Kidney (tissue), 14 donors: Measurements from ENCODE around the gene S100A12. TPM values are rescaled to one million over a fixed set of nuclear protein-coding genes. Genes with fewer than 3 reads are reported as not detected.

ENCODE experiments used
- DNase-seq, 5 donors: peaks; one replicate each; pipeline ENCODE4 v3.0.0-alpha.2; 2013 to 2020
- FAIRE-seq: peaks from 2 replicates; lab custom pipeline; 2012; peaks lifted over from hg19 to GRCh38; lab: Jason Lieb, UNC
- H3K27ac ChIP-seq, 2 donors: one replicate each; pipeline ENCODE4 v1.7.0; 2013; ENCODE audit warnings: low read depth in 2 of 2, low read length in 2 of 2, inconsistent platforms in 1 of 2
- H3K27me3 ChIP-seq: one replicate; pipeline ENCODE4 v1.7.1; 2013; ENCODE audit warnings: low read length, inconsistent platforms; ENCODE audit not compliant: control insufficient read depth, insufficient read depth
- H3K36me3 ChIP-seq, 3 donors: one replicate each; pipeline versions ENCODE4 v1.7.0 to v1.7.1; 2013; ENCODE audit warnings: low read length in 3 of 3, control low read depth in 1 of 3, inconsistent platforms in 1 of 3; ENCODE audit not compliant: insufficient read depth in 3 of 3, control insufficient read depth in 2 of 3
- H3K4me1 ChIP-seq, 3 donors: one replicate each; pipeline versions ENCODE4 v1.7.0 to v1.7.1; 2013; ENCODE audit warnings: low read length in 3 of 3, inconsistent platforms in 1 of 3, low read depth in 1 of 3; ENCODE audit not compliant: control insufficient read depth in 2 of 3, insufficient read depth in 2 of 3
- H3K4me3 ChIP-seq, 3 donors: one replicate each; pipeline versions ENCODE4 v1.7.0 to v1.8.1; 2013; ENCODE audit warnings: low read length in 3 of 3, control low read depth in 1 of 3, inconsistent platforms in 1 of 3
- H3K9ac ChIP-seq, 3 donors: one replicate each; pipeline versions ENCODE4 v1.7.0 to v1.7.1; 2013; ENCODE audit warnings: low read length in 3 of 3, control low read depth in 1 of 3, inconsistent platforms in 1 of 3
- H3K9me3 ChIP-seq, 3 donors: one replicate each; pipeline versions ENCODE4 v1.7.0 to v1.7.1; 2013; ENCODE audit warnings: low read length in 3 of 3, control low read depth in 1 of 3, inconsistent platforms in 1 of 3; ENCODE audit not compliant: control insufficient read depth in 2 of 3, insufficient read depth in 1 of 3
- intact Hi-C: fragments of 100-400 bp; cut with DNase I; formaldehyde crosslinking; loops from one replicate; pipeline ENCODE4 v1.11.1; 2022
- polyA plus RNA-seq: library from polyadenylated mRNA; stranded (reverse); fragments of 350-450 nt; fragmentation: Illumina TruSeq; extraction: RNeasy Lipid Tissue Mini Kit (QIAGEN cat#74804); gene quantifications from one replicate; pipeline ENCODE4 v1.2.3, GENCODE V29; 2014; ENCODE audit warnings: low read depth, low replicate concordance; ENCODE audit not compliant: insufficient read depth
- total RNA-seq: library from RNA; stranded (reverse); fragmentation: NEBNext Ultra II Directional; extraction: Animal tissue kit (Norgen Biotek cat#: 25700); gene quantifications from one replicate; pipeline ENCODE4 v1.2.1, GENCODE V29; 2021
- TF ChIP-seq, protein P1 (sequence below): IDR thresholded peaks from 3 replicates; pipeline ENCODE4 v1.5.1; 2012; ENCODE audit warnings: mild to moderate bottlenecking, moderate library complexity, borderline replicate concordance; ENCODE audit not compliant: insufficient read depth; ENCODE audit errors: extremely low read depth
- donor health status: control.
- donor health status: control.
- donor health status: control.
- donor health status: control.
- donor health status: control.
- donor health status: DM: yes; HTN: yes; CAD: no.
- donor health status: Normal renal cell carcinoma (clear cell type).

S100A12 gene
- total and polyA plus RNA-seq, 2 donors from 2014 or later, result 1.3 to 2.7 TPM

DNA sequence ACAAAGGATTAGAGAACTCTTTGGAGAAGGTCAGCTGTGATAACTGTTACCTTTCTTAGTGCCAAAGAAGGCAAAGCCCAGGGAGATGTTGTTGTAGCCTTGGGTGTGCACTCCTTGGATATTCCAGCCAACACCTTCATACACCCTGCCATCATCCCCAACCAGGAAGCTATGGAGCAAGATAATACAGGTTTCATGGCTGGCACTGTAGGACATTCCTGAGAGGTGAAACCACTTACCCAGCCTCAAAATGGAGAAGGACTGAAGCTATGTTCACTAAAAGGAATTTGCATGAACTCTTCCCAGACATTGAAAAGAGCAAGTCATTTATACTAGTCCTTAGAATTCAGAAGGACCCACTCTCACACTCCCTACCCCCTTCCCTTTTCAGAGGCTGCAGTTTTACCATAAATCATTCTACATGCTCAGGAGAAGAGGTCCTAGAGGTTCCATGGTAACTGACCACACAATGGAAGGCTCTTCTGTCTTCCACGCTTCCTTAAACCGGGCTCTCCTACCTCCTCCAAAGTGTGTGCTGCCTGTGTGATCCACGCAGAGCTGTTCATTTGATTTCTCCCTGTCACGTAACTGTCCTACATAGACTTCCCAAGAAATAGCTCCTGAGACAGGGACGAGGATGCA lies 32.3 kb downstream of the S100A12 start:
- DNase-seq, result no peak
- no peak overlapping the region for H3K27ac ChIP-seq

DNA sequence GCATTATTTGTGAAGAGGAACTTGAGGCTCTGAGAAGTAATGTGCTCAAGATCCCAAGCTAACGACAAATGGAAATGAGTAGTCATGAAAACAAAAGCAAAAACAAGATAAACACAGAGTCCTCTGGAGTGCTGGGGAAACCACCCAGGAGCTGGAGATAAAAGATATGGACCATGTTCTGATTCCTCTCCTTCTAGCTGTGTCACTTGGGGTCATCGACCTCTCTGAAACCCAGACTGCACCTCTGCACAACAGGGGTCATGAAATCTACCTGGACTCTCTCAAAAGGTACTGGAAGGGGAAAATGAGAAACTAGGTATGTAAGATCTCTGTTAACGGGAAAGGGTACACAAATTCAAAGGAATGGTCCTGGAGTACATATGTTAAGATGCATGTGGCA lies 33.2 kb downstream of the S100A12 start:
- intact Hi-C loops, result no loop called here
- Histone ChIP-seq H3K9ac (no peak overlapping the region), H3K36me3 (no peaks in the 10 kb centered on the region), H3K27ac (no peak overlapping the region), H3K27me3 (no peaks in the 10 kb centered on the region), H3K4me1 (no peaks in the 10 kb centered on the region), H3K4me3 (no peak overlapping the region), H3K9me3 (no peaks in the 10 kb centered on the region)
- no peak for DNase-seq
- no peak for FAIRE-seq
- TF ChIP-seq, protein P1, sequence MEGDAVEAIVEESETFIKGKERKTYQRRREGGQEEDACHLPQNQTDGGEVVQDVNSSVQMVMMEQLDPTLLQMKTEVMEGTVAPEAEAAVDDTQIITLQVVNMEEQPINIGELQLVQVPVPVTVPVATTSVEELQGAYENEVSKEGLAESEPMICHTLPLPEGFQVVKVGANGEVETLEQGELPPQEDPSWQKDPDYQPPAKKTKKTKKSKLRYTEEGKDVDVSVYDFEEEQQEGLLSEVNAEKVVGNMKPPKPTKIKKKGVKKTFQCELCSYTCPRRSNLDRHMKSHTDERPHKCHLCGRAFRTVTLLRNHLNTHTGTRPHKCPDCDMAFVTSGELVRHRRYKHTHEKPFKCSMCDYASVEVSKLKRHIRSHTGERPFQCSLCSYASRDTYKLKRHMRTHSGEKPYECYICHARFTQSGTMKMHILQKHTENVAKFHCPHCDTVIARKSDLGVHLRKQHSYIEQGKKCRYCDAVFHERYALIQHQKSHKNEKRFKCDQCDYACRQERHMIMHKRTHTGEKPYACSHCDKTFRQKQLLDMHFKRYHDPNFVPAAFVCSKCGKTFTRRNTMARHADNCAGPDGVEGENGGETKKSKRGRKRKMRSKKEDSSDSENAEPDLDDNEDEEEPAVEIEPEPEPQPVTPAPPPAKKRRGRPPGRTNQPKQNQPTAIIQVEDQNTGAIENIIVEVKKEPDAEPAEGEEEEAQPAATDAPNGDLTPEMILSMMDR, result no peak

More for the DNA sequence above, 32.3 kb downstream of the S100A12 start:
- TF ChIP-seq, protein P1, result no peak
- Histone ChIP-seq H3K9ac (no peak overlapping the region), H3K4me1 (no peaks in the 10 kb centered on the region), H3K27me3 (no peaks in the 10 kb centered on the region), H3K9me3 (no peaks in the 10 kb centered on the region), H3K4me3 (no peak overlapping the region), H3K36me3 (no peaks in the 10 kb centered on the region)
- no peak for FAIRE-seq
- intact Hi-C loops, result no loop called here

DNA sequence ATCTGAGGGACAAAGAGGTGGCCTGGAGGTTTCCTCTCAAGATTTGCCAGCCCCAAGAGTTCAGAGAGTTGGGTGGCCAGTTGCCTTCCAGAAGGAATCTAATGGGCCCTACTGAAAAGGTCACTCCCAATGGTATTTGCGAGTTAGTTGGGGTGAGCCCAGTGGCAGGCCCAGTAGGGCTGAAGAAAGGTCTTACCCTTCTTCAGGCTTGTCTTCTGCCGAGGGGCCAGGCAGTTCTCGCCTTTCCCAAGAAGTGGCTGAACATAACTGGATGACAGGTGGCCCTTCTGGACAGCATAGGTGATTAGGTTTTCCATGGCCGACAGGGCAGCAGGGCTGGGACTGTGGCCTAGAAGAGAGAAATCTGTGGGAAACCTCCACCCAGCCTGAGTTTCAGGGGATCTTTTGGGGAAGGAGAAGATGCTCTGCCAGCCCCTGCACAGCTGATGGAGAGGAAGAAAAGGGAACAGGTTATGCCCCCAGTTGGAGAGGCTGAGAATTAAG lies 33.9 kb downstream of the S100A12 start:
- Histone ChIP-seq H3K9ac (no peak overlapping the region), H3K36me3 (no peaks in the 10 kb centered on the region), H3K27me3 (no peaks in the 10 kb centered on the region), H3K27ac (no peak overlapping the region), H3K9me3 (no peaks in the 10 kb centered on the region), H3K4me1 (no peaks in the 10 kb centered on the region), H3K4me3 (no peak overlapping the region)
- TF ChIP-seq, protein P1, result no peak
- FAIRE-seq (no peak), DNase-seq (no peak)
- intact Hi-C loops, result no loop called here
